Sigmoid colon (tissue), 4 donors: ENCODE data around the gene SPRED1.

Experiments
- CTCF ChIP-seq, 4 experiments: fragments of 450-650 bp in 3 of 4; fragments of 200-600 bp in 1 of 4; IDR thresholded peaks; one replicate each; pipeline ENCODE4 v1.5.1; 2016 to 2019; ENCODE audit warnings: antibody characterized with exemption in 4 of 4, mild to moderate bottlenecking in 3 of 4, moderate library complexity in 2 of 4
- EP300 ChIP-seq, 4 donors: sonication (generic); formaldehyde crosslinking; IDR thresholded peaks; one replicate each; pipeline ENCODE4 v1.6.1; 2017; ENCODE audit warnings: antibody characterized with exemption in 4 of 4
- POLR2AphosphoS5 ChIP-seq, 4 donors: sonication (generic); formaldehyde crosslinking; IDR thresholded peaks; one replicate each; pipeline ENCODE4 v1.6.1; 2017; ENCODE audit warnings: antibody characterized with exemption in 4 of 4

GRCh38 chr15:38271144-38271543 is 18.5 kb downstream of the SPRED1 start:
- TF ChIP-seq EP300 (IDR thresholded peaks at IDR 0.05) (no peak), CTCF (IDR thresholded peaks at IDR 0.05) (no peak), POLR2AphosphoS5 (IDR thresholded peaks at IDR 0.05) (no peak)
